ENCODE data around the gene USH2A. TPM values are rescaled to one million over a fixed set of nuclear protein-coding genes. Genes with fewer than 3 reads are reported as not detected.

USH2A gene
- total RNA-seq, 4 donors from 2014 or later = 0.03 to 0.25 TPM; not detected in 2

DNA sequence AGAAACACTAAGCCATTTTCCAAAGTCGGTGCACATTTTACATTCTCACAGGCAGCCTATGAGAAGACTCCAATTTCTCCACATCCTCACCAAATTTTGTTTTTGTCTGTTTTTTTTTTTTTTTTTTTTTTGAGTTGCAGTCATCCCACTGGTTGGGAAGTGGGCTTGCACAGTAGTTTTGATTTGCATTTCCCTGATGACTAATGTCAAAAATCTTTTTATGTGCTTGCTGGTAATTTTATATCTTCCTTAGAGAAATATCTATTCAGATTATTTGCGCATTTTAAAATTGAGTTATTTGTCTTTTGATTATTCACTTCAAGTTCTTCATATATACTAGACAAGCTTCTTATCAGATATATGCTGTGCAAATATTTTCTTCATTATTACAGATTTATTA is 141.5 kb downstream of the USH2A start:
- WGBS, 2 donors = 89 to 93% methylated on average over 2 of the region's 2 CpGs
- no peak for DNase-seq (ENCODE audit: low spot score in 2 of 2)
- H3K4me3 ChIP-seq (ENCODE audit: low read depth, poor library complexity, severe bottlenecking) = no peak overlapping the region
- no peak for TF ChIP-seq POLR2A (IDR thresholded peaks at IDR 0.05)
- TF ChIP-seq, protein P1, sequence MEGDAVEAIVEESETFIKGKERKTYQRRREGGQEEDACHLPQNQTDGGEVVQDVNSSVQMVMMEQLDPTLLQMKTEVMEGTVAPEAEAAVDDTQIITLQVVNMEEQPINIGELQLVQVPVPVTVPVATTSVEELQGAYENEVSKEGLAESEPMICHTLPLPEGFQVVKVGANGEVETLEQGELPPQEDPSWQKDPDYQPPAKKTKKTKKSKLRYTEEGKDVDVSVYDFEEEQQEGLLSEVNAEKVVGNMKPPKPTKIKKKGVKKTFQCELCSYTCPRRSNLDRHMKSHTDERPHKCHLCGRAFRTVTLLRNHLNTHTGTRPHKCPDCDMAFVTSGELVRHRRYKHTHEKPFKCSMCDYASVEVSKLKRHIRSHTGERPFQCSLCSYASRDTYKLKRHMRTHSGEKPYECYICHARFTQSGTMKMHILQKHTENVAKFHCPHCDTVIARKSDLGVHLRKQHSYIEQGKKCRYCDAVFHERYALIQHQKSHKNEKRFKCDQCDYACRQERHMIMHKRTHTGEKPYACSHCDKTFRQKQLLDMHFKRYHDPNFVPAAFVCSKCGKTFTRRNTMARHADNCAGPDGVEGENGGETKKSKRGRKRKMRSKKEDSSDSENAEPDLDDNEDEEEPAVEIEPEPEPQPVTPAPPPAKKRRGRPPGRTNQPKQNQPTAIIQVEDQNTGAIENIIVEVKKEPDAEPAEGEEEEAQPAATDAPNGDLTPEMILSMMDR (IDR thresholded peaks at IDR 0.05) = no peak
- intact Hi-C loops (cut with DNase I; ENCODE audit: low total_unique reads) = no loop called here

DNA sequence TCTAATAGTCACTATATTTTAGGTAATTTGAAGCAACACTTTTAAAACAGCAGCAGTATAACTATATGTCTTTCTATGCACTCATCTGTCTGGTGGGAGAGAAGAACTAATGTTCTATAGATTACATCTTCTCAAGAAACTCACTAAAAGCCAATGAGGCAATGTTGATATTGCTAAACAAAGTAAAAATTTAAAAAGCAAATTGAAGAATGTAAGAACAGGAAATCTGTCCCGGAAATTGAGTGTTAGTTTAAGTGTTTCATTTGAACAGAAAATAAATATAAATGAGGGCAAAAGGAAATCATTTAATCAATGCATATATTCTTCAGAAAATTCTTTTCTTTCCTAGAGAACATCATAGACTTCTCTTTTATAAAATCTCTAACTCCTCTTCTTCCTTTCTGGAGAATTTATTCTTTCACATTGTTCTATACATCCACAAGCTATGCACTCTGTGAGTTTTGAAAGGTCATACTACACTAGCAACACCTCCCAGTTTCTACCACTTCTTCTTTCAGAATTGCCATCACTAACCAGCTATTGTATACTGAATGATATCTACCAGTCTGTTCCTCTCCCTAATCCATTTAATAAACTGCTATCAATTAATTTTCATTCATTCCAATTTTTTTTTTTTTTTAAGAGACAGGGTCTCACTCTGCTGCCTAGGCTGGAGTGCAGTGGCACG is 153.0 kb downstream of the USH2A start:
- TF ChIP-seq, protein P1 (IDR thresholded peaks at IDR 0.05) = no peak
- TF ChIP-seq POLR2A (IDR thresholded peaks at IDR 0.05) = no peak
- intact Hi-C loops (cut with DNase I; ENCODE audit: low total_unique reads) = no loop called here
- WGBS, 2 donors = 75 to 80% methylated on average over 2 of the region's 2 CpGs
- DNase-seq (ENCODE audit: low spot score in 2 of 2) = no peak
- H3K4me3 ChIP-seq (ENCODE audit: low read depth, poor library complexity, severe bottlenecking) = no peak overlapping the region

DNA sequence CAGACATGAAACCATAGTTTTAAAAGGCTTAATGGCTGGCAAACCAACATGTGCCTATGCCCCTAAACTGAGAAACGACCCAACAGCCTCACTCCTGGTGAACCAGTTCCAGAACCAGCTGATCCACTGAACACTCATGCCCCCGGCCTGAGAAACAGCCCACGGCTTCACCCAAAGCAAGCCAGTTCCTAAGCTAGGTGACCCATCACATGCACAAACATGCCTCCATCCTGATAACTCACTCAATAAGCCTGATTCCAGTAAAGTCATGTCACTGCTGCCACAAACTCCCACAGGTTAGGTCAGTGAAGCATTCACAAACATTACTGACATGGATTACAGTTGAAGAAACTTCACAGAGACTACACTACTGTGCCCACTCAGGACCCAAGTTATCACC is 161.6 kb downstream of the USH2A start:
- 61 to 87% methylated on average over 3 of the region's 3 CpGs for WGBS, 2 donors
- intact Hi-C loops (cut with DNase I; ENCODE audit: low total_unique reads) = no loop called here
- no peak overlapping the region for H3K4me3 ChIP-seq (ENCODE audit: low read depth, poor library complexity, severe bottlenecking)
- no peak for DNase-seq (ENCODE audit: low spot score in 2 of 2)
- no peak for TF ChIP-seq POLR2A (IDR thresholded peaks at IDR 0.05)
- TF ChIP-seq, protein P1 (IDR thresholded peaks at IDR 0.05) = no peak

DNA sequence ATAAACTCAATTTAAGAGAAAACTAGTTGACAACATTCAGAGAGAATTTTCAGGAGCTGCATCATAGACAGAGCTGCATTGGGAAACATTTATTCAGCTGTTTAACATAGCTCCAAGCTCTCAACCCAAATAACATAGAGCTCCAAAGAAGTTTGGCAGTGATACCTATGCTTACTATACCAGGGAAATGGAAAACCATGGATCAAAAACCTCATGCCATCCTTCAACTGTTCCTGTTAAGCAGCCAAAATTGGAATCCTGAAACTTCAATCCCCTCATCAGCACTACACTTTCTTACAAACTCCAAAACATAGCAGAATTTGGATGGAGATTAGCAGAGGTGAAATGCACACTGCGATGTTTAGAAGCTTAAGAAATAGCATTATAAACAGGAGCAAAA is 164.4 kb downstream of the USH2A start:
- intact Hi-C loops (cut with DNase I; ENCODE audit: low total_unique reads) = no loop called here
- no peak for DNase-seq (ENCODE audit: low spot score in 2 of 2)
- no peak overlapping the region for H3K4me3 ChIP-seq (ENCODE audit: low read depth, poor library complexity, severe bottlenecking)
- 96 to 97% methylated on average over 1 of the region's 1 CpG for WGBS, 2 donors
- TF ChIP-seq, protein P1 (IDR thresholded peaks at IDR 0.05) = no peak
- no peak for TF ChIP-seq POLR2A (IDR thresholded peaks at IDR 0.05)

DNA sequence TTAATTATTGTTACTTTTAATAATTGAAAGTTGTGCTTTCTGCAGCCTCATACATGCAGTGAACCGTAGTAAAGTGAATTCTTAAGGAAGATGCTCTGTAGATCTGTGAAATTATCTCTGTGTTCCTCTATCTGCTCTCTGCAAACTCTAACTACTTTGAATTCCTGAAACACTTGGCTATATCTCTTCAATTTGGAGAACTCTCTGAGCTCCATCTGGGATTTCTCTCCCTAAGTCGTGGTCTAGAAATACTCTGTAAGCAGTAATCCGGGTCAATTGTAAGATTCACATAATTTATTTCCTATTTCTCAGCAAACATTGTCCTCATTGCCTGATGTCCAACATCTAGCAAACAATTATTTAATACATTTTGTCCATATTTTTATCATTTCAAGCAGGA is 164.9 kb downstream of the USH2A start:
- no peak overlapping the region for H3K4me3 ChIP-seq (ENCODE audit: low read depth, poor library complexity, severe bottlenecking)
- intact Hi-C loops (cut with DNase I; ENCODE audit: low total_unique reads) = no loop called here
- no peak for TF ChIP-seq POLR2A (IDR thresholded peaks at IDR 0.05)
- TF ChIP-seq, protein P1 (IDR thresholded peaks at IDR 0.05) = no peak
- WGBS, 2 donors = 64 to 74% methylated on average over 3 of the region's 3 CpGs
- no peak for DNase-seq (ENCODE audit: low spot score in 2 of 2)

DNA sequence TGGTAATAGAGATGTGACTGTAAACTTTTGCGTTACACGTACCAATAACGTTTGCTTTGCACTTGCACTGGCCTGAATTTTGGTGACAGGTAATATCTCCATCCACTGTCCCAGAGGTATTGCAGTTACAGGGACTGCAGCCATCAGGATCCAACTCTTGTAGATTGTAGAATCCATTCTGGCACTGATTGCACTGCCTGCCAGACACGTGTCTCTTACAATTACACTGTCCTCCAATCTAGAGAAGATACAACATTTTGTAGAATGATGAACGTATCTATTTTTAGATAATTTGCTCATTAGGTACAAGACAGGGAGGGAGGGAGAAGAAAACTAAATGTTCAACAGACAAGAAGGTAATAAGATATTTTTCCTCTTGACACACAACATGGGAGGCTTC is 172.4 kb downstream of the USH2A start:
- no peak for DNase-seq (ENCODE audit: low spot score in 2 of 2)
- H3K4me3 ChIP-seq (ENCODE audit: low read depth, poor library complexity, severe bottlenecking) = no peak overlapping the region
- intact Hi-C loops (cut with DNase I; ENCODE audit: low total_unique reads) = no loop called here
- TF ChIP-seq, protein P1 (IDR thresholded peaks at IDR 0.05) = no peak
- TF ChIP-seq POLR2A (IDR thresholded peaks at IDR 0.05) = no peak
- 63 to 67% methylated on average over 5 of the region's 5 CpGs for WGBS, 2 donors

Data from lower leg skin (tissue), 4 donors.